Colon (tissue), 2 donors: Measurements from ENCODE around the gene ATG9B.

Experiments
- FAIRE-seq: peaks from 2 replicates; lab custom pipeline; 2012; peaks lifted over from hg19 to GRCh38; lab: Jason Lieb, UNC
- donor health status: control.
- donor health status: control.

ATG9B gene

GRCh38 chr7:150999497-151000230 is 24.6 kb downstream of the ATG9B start:
- no peak for FAIRE-seq

- no peak for FAIRE-seq
Observed at GRCh38 chr7:150999001-150999400, 25.3 kb downstream of the ATG9B start.

GRCh38 chr7:150998341-150998740 is 26.0 kb downstream of the ATG9B start:
- FAIRE-seq, result no peak

GRCh38 chr7:150997817-150998216 is 26.5 kb downstream of the ATG9B start:
- no peak for FAIRE-seq

- no peak for FAIRE-seq
Observed at GRCh38 chr7:150997075-150997511, 27.2 kb downstream of the ATG9B start.

GRCh38 chr7:150996376-150997074 is 27.8 kb downstream of the ATG9B start:
- no peak for FAIRE-seq

- FAIRE-seq, result no peak
Observed at GRCh38 chr7:150994838-150995510, 29.3 kb downstream of the ATG9B start.

- no peak for FAIRE-seq
Observed at GRCh38 chr7:150994141-150994837, 30.0 kb downstream of the ATG9B start.

- FAIRE-seq, result no peak
Observed at GRCh38 chr7:150993511-150993910, 30.8 kb downstream of the ATG9B start.

- no peak for FAIRE-seq
Observed at GRCh38 chr7:150992833-150993302, 31.4 kb downstream of the ATG9B start.

- no peak for FAIRE-seq
Observed at GRCh38 chr7:150992051-150992640, 32.1 kb downstream of the ATG9B start.

- FAIRE-seq, result no peak
Observed at GRCh38 chr7:150990416-150991186, 33.7 kb downstream of the ATG9B start, which contains the start of gene NOS3. Gene NOS3 (plus strand): TSS chr7:150991017. CDS start chr7:150993804, 2,787 bp downstream.

- no peak for FAIRE-seq
Observed at GRCh38 chr7:150989456-150989855, 34.8 kb downstream of the ATG9B start.

- FAIRE-seq, result no peak
Observed at GRCh38 chr7:150988230-150989226, 35.8 kb downstream of the ATG9B start.

GRCh38 chr7:150986556-150986955 is 37.7 kb downstream of the ATG9B start:
- no peak for FAIRE-seq

- no peak for FAIRE-seq
Observed at GRCh38 chr7:150986099-150986512, 38.2 kb downstream of the ATG9B start.

- FAIRE-seq, result no peak
Observed at GRCh38 chr7:150983893-150984368, 40.4 kb downstream of the ATG9B start.

GRCh38 chr7:150982351-150982750 is 41.9 kb downstream of the ATG9B start:
- FAIRE-seq, result no peak

- FAIRE-seq, result no peak
Observed at GRCh38 chr7:150981644-150982043, 42.6 kb downstream of the ATG9B start.

- FAIRE-seq, result no peak
Observed at GRCh38 chr7:150980663-150981062, 43.6 kb downstream of the ATG9B start.
